H1 (cell line): ENCODE data around the gene IL19. TPM values are rescaled to one million over a fixed set of nuclear protein-coding genes. Genes with fewer than 3 reads are reported as not detected.

ENCODE experiments used
- CHD7 ChIP-seq: fragments of 300-600 bp; sonication (generic); IDR thresholded peaks from 2 replicates; pipeline ENCODE4 v1.7.1; 2012; ENCODE audit warnings: low read length, moderate library complexity, mild to moderate bottlenecking, inconsistent platforms; ENCODE audit not compliant: insufficient replicate concordance
- EZH2 ChIP-seq: fragments of 200-600 bp; sonication (generic); IDR thresholded peaks from 2 replicates; pipeline ENCODE4 v1.7.1; 2012; ENCODE audit warnings: low read depth, mild to moderate bottlenecking, moderate library complexity, low read length, inconsistent platforms; ENCODE audit not compliant: severe bottlenecking
- RXRA ChIP-seq: IDR thresholded peaks from 2 replicates; pipeline ENCODE4 v1.6.1; 2011; ENCODE audit warnings: low read depth, mild to moderate bottlenecking, low read length, moderate library complexity; ENCODE audit not compliant: insufficient read depth
- polyA plus RNA-seq, 7 experiments: library from polyadenylated mRNA; depleted of rRNA in 3 of 7; stranded (reverse) in 5 of 7; unstranded in 2 of 7; fragments of >200 nt in 5 of 7; fragments of 200-250 nt in 2 of 7; gene quantifications; 1 replicate in 5 of 7; 2 replicates in 1 of 7; 4 replicates in 1 of 7; pipeline versions ENCODE4 v1.2.1 to v1.2.3, GENCODE V29; 2011 to 2013; ENCODE audit warnings: missing spikeins in 2 of 7, mixed read lengths in 2 of 7
- total RNA-seq: library from RNA; stranded (reverse); fragmentation: NEBNext Ultra II Directional; extraction: Animal tissue kit (Norgen Biotek cat#: 25700); gene quantifications from 2 replicates; pipeline ENCODE4 v1.2.1, GENCODE V29; 2021

Gene IL19
- total and polyA plus RNA-seq, 2 of the 8 experiments (the other 6 are each of a cell fraction or from before 2014, with no cell fraction given), result not detected

DNA sequence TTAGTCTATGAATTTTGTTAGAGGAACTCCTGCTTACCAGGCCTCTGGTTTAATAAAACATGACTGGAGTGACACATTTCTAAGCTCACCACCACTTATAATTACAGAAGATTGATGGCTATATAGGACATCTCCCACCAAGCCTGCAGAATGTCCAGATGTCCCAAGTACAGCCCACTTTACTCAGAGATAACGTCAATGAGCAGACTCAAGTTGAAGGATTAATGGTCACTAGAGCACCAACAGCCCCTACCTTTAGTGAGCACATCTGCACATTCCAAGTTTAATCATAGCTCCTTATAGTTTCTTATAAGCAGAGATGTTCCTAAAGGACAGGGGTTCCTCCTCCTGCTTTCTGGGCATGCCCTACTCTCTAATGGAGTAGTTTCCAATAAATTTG is 57.5 kb downstream of the IL19 start (continued):
- TF ChIP-seq CHD7, result no peak
- no peak for TF ChIP-seq RXRA
- TF ChIP-seq EZH2, result no peak
